Natural killer cell (primary cell): ENCODE measurements around the gene DNAJC13. TPM values are rescaled to one million over a fixed set of nuclear protein-coding genes. Genes with fewer than 3 reads are reported as not detected.

ENCODE experiments used
- ATAC-seq, 3 donors: fragments of 150-1000 bp in 2 of 3; fragments of 200-7000 bp in 1 of 3; cut with Tn5 transposase; 1 replicate in 1 of 3; 2 replicates in 2 of 3; pipeline ENCODE4 v1.10.0; 2021; ENCODE audit warnings: mild to moderate bottlenecking in 2 of 3, moderate library complexity in 2 of 3
- DNase-seq, 2 donors: peaks; one replicate each; pipeline versions ENCODE4 v3.0.0 to v3.0.0-alpha.2; 2013 to 2021; ENCODE audit warnings: mixed read lengths in 1 of 2
- H3K27ac ChIP-seq: one replicate; pipeline ENCODE4 v1.5.1; 2013; ENCODE audit warnings: mild to moderate bottlenecking, low read length
- H3K27me3 ChIP-seq: one replicate; pipeline ENCODE4 v1.6.1; 2013; ENCODE audit warnings: low read length; ENCODE audit not compliant: control insufficient read depth, insufficient read depth
- H3K36me3 ChIP-seq: one replicate; pipeline ENCODE4 v1.6.1; 2013; ENCODE audit warnings: low read length; ENCODE audit not compliant: control insufficient read depth, insufficient read depth
- H3K4me1 ChIP-seq: one replicate; pipeline ENCODE4 v1.6.1; 2013; ENCODE audit warnings: low read length; ENCODE audit not compliant: control insufficient read depth, insufficient read depth
- H3K4me3 ChIP-seq: one replicate; pipeline ENCODE4 v1.5.1; 2013; ENCODE audit warnings: low read length
- H3K9me3 ChIP-seq: one replicate; pipeline ENCODE4 v1.6.1; 2013; ENCODE audit warnings: low read length; ENCODE audit not compliant: control insufficient read depth, insufficient read depth
- H3K27ac Mint-ChIP-seq, 2 donors: one replicate each; pipeline ENCODE4 v1.8.0; 2022; ENCODE audit warnings: mild to moderate bottlenecking in 2 of 2, mixed read lengths in 2 of 2, moderate library complexity in 1 of 2
- H3K27me3 Mint-ChIP-seq, 2 donors: one replicate each; pipeline ENCODE4 v1.8.0; 2022; ENCODE audit warnings: low read depth in 2 of 2, mixed read lengths in 2 of 2
- H3K36me3 Mint-ChIP-seq: one replicate; pipeline ENCODE4 v1.8.0; 2022; ENCODE audit warnings: mixed read lengths
- H3K4me1 Mint-ChIP-seq, 2 donors: one replicate each; pipeline ENCODE4 v1.8.0; 2022; ENCODE audit warnings: mixed read lengths in 2 of 2
- H3K4me3 Mint-ChIP-seq: one replicate; pipeline ENCODE4 v1.8.0; 2022; ENCODE audit warnings: mild to moderate bottlenecking, moderate library complexity, mixed read lengths
- H3K9me3 Mint-ChIP-seq, 2 donors: one replicate each; pipeline ENCODE4 v1.8.0; 2022; ENCODE audit warnings: mixed read lengths in 2 of 2
- WGBS: methylation state at CpG from one replicate; pipeline ENCODE4 v1.1.7; 2013; ENCODE audit warnings: missing lambda C conversion rate; ENCODE audit not compliant: insufficient coverage; 5-methylcytosine and 5-hydroxymethylcytosine counted together
- intact Hi-C: fragments of 100-400 bp; cut with micrococcal nuclease; formaldehyde crosslinking; loops from one replicate; pipeline ENCODE4 v1.14.2; 2022
- total RNA-seq, 4 donors: library from RNA; stranded (reverse); fragments of 120-200 nt in 1 of 4; gene quantifications; one replicate each; pipeline versions ENCODE4 v1.2.3 to v1.2.4, GENCODE V29; 2013 to 2022
- TF ChIP-seq, protein P1 (sequence below): fragments of 200-600 bp; IDR thresholded peaks from one replicate; pipeline ENCODE4 v1.8.0; 2022; ENCODE audit warnings: antibody characterized with exemption

The DNAJC13 gene
- total RNA-seq, 3 donors from 2014 or later (not counting 1 experiment from before 2014, with no cell fraction given), result 30.5 to 44.0 (median 42.9) TPM

DNA sequence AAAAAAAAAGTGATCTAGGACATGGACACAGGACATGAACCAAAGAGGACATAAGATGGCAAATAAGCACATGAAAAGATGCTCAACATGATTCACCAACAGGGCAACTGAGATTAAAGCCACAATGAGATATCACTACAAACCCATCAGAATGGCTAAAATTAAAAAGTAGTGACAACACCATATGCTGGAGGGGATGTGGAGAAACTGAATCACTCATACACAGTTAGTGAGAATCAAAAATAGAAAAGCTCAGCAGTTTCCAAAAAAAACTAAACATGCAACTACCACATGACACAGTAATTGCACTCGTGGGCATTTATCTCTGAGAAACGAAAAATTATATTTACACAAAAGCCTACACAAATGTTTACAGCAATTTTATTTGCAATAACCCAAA, 151.9 kb downstream of the DNAJC13 start:
- no peaks in the 10 kb centered on the region for H3K9me3 ChIP-seq

DNA sequence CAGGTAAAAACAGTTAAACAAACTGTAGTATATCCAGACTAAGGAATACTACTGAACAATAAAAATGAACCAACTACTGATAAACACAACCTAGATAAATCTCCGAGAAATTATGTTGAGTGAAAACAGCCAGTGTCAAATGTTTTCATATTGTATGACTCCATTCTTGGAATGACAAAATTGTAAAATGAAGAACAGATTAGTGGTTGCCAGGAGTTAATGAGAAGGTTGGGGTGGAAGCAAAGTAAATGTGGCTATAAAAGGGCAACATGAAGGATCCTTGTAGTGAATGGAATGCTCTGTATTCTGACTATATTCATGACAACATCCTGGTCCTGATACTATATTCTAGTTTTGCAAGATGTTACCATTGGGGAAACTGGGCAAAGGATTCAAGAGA, 152.3 kb downstream of the DNAJC13 start:
- Mint-ChIP-seq H3K4me1 (no peaks in the 10 kb centered on the region), H3K9me3 (no peaks in the 10 kb centered on the region), H3K27ac (no peak overlapping the region), H3K4me3 (no peak overlapping the region), H3K36me3 (peaks cover under 1% of the 10 kb centered on the region), H3K27me3 (no peaks in the 10 kb centered on the region)
- no peak for DNase-seq
- Histone ChIP-seq H3K4me3 (no peak overlapping the region), H3K9me3 (no peaks in the 10 kb centered on the region), H3K27me3 (no peaks in the 10 kb centered on the region), H3K27ac (no peak overlapping the region), H3K4me1 (no peaks in the 10 kb centered on the region), H3K36me3 (no peaks in the 10 kb centered on the region)
- WGBS, result no CpG with 5 or more reads among the region's 1 CpG
- TF ChIP-seq, protein P1, sequence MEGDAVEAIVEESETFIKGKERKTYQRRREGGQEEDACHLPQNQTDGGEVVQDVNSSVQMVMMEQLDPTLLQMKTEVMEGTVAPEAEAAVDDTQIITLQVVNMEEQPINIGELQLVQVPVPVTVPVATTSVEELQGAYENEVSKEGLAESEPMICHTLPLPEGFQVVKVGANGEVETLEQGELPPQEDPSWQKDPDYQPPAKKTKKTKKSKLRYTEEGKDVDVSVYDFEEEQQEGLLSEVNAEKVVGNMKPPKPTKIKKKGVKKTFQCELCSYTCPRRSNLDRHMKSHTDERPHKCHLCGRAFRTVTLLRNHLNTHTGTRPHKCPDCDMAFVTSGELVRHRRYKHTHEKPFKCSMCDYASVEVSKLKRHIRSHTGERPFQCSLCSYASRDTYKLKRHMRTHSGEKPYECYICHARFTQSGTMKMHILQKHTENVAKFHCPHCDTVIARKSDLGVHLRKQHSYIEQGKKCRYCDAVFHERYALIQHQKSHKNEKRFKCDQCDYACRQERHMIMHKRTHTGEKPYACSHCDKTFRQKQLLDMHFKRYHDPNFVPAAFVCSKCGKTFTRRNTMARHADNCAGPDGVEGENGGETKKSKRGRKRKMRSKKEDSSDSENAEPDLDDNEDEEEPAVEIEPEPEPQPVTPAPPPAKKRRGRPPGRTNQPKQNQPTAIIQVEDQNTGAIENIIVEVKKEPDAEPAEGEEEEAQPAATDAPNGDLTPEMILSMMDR, result no peak
- intact Hi-C loops, result no loop called here
- no peak for ATAC-seq

More for the DNA sequence above, 151.9 kb downstream of the DNAJC13 start:
- intact Hi-C loops, result no loop called here
- H3K9me3 Mint-ChIP-seq, result no peaks in the 10 kb centered on the region
- ATAC-seq (no peak), DNase-seq (no peak)
- no peak overlapping the region for H3K4me3 Mint-ChIP-seq
- Histone ChIP-seq H3K27ac (no peak overlapping the region), H3K36me3 (no peaks in the 10 kb centered on the region), H3K4me1 (no peaks in the 10 kb centered on the region), H3K4me3 (no peak overlapping the region), H3K27me3 (no peaks in the 10 kb centered on the region)
- H3K27ac Mint-ChIP-seq, result no peak overlapping the region
- WGBS, result 90% methylated on average over 2 of the region's 2 CpGs
- H3K36me3 Mint-ChIP-seq, result peaks cover 5% of the 10 kb centered on the region
- TF ChIP-seq, protein P1, result no peak
- no peaks in the 10 kb centered on the region for H3K27me3 Mint-ChIP-seq
- H3K4me1 Mint-ChIP-seq, result no peaks in the 10 kb centered on the region

DNA sequence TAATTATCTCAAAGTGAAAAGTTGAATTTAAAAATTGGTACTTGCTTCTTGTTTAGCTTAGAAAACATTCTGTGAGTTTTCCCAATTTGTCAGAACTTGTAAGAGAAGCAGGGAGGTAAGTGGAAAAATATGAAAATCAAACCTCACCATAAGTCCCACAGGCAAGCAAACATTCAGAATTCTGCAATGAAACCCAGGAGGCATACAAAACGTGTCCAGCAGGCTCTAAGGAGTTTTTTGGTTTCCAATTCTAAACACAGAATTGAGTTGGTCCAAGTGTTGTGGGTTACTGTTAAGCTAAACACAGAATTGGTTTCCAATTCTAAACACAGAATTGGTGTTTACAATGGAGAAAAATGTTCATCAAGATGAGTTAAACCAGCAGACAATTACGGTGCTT, 152.7 kb downstream of the DNAJC13 start:
- no peak overlapping the region for H3K27ac Mint-ChIP-seq
- no peaks in the 10 kb centered on the region for H3K36me3 Mint-ChIP-seq
- no peak overlapping the region for H3K4me3 Mint-ChIP-seq
- H3K9me3 Mint-ChIP-seq, result no peaks in the 10 kb centered on the region
- no peaks in the 10 kb centered on the region for H3K27me3 ChIP-seq
- DNase-seq, result no peak
- WGBS, result 77% methylated on average over 1 of the region's 2 CpGs
- TF ChIP-seq, protein P1, result no peak
- H3K27ac ChIP-seq, result no peak overlapping the region
- no peak for ATAC-seq
- no peaks in the 10 kb centered on the region for H3K4me1 ChIP-seq
- no peaks in the 10 kb centered on the region for H3K36me3 ChIP-seq
- intact Hi-C loops, result no loop called here
- no peaks in the 10 kb centered on the region for H3K9me3 ChIP-seq
- H3K27me3 Mint-ChIP-seq, result no peaks in the 10 kb centered on the region
- H3K4me1 Mint-ChIP-seq, result no peaks in the 10 kb centered on the region
- no peak overlapping the region for H3K4me3 ChIP-seq

DNA sequence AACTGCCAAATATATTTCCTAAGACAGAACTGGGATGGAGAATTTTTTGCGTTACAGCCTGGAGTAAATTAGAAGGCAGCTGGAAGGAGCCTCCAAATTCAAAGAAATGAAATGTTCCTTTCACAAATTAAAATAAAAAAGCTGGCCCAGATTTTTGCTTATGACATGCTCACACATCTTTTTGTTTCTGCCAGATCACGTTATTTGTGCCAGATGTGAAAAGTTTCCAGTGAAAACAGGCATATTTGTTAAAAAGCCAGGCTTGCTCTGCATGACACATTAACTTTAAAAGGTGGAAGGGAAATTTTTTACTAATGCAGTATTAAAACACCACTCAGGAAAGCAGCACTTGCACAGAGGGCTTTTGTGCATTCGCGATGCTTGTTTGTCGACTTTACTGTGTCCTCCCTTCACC, 156.5 kb downstream of the DNAJC13 start:
- no peak for DNase-seq
- no peak overlapping the region for H3K27ac Mint-ChIP-seq
- H3K36me3 Mint-ChIP-seq, result peaks cover 10% of the 10 kb centered on the region
- Histone ChIP-seq H3K27me3 (no peaks in the 10 kb centered on the region), H3K4me3 (no peak overlapping the region), H3K27ac (no peak overlapping the region), H3K9me3 (no peaks in the 10 kb centered on the region), H3K4me1 (no peaks in the 10 kb centered on the region), H3K36me3 (peaks cover 19% of the 10 kb centered on the region)
- no peaks in the 10 kb centered on the region for H3K9me3 Mint-ChIP-seq
- TF ChIP-seq, protein P1, result no peak
- ATAC-seq, result no peak
- H3K4me1 Mint-ChIP-seq, result no peaks in the 10 kb centered on the region
- intact Hi-C loops, result no loop called here
- H3K27me3 Mint-ChIP-seq, result no peaks in the 10 kb centered on the region
- no peak overlapping the region for H3K4me3 Mint-ChIP-seq
- whole genome bisulfite sequencing, result over 99% methylated on average over 5 of the region's 5 CpGs
